Stimulated activated CD4-positive, alpha-beta T cell treated with anti-CD3 and anti-CD28 coated beads, Interleukin-1b, Interleukin-23, amount 100 ng/mL, for 4 hours (primary cell): ENCODE measurements around the gene TSR3.

Experiments
- DNase-seq, 2 donors: peaks; one replicate each; pipeline ENCODE4 v3.0.0-alpha.2; 2020; ENCODE audit warnings: low read depth in 2 of 2

The TSR3 gene

DNA sequence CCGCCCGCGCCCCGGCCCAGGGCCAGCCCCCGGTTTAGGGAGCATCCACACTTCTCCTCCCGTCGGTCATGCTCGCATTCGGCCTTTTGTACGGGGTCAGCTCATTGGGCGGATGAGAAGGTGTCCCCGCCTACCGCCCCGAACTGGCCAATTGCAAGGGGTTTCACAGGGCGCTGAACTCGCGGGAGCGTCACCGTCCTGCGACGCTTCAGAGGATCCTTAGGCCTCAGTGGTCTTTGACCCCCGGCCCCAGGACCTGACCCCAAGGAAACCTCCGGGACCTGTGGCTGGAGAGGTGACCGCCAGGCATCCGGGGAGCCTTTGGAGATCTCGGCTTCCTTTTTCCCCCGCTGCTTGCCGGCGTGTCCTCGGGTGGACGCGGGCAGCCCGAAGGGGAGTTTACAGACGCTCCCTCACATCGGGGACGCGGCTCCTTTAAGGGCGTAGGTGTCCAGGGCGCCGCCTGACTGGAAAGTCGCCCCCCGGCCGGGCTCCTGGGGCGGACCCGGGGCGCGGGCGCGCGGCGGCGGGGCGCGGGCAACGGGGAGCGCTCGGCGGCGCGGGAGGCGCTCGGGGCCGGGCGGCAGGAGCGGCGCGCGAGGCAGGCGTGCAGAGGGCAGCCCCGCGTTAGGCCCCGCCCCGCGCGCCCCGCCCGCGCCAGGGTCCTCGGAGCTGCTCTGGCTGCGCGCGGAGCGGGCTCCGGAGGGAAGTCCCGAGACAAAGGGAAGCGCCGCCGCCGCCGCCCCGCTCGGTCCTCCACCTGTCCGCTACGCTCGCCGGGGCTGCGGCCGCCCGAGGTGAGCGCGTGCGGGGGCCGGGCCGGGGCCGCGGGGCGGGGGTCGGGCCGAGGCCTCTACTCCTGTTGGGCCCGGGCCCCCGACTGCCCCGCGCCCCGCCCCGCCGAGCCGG lies 42.4 kb downstream of the TSR3 start, which contains the start of gene UBE2I:
Gene UBE2I, plus strand, starts transcription at position 660 of the 909 bp plus-strand sequence. CDS start 4,395 bp downstream, outside the sequence.
- DNase-seq, result peak; percentile 94 to 98

DNA sequence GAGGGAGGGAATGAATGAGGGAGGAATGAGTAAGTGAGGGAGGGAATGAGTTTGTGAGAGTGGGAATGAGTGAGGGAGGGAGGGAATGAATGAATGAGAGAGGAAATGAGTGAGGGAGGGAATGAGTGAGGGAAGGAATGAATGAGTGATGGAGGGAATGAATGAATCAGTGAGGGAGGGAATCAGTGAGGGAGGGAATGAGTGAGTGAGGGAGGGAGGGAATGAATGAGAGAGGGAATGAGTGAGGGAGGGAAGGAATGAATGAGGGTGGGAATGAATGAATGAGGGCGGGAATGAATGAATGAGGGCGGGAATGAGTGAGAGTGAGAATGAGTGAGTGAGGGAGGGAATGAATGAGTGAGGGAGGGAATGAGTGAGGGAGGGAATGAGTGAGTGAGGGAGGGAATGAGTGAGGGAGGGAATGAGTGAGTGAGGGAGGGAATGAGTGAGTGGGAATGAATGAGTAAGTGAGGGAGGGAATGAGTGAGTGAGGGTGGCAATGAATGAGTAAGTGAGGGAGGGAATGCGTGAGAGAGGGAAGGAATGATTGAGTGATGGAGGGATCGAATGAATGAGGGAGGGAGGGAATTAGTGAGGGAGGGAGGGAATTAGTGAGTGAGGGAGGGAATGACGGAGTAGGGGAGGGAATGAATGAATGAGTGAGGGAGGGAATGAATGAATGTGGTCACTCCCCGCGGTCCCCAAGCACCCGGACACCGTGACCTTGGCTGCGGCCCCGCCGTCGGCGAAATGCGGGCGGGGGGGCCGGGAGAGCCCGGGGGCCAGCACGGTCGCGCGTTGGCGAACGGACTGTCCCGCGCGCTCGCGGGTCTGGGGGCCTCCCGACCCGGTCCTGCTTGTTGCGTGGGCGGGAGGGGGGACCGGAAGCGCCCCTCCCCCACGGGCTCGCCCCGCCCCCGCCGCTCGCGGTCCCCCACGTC lies 43.4 kb downstream of the TSR3 start:
- no peak for DNase-seq

DNA sequence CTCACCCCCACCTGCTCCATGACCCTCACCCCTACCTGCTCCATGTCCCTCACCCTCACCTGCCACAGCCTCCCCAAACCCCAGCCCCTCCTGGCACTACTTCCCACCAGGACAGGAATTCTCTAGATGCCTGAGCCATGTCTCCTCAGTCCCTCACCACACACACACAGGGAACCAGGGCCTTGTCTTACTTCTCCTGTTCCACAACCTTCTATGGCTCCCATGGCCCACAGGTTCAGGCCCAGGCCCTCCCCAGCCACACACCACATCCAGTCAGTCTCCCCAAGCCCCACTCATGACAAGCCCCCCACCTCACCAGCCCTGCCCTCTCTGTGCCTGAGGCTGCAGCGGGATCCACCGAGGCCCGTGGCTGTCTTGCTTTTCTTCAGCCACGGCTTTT lies 45.3 kb downstream of the TSR3 start:
- DNase-seq, result no peak

- no peak for DNase-seq
Observed at GRCh38 chr16:1305823-1306222, 45.9 kb downstream of the TSR3 start.

DNA sequence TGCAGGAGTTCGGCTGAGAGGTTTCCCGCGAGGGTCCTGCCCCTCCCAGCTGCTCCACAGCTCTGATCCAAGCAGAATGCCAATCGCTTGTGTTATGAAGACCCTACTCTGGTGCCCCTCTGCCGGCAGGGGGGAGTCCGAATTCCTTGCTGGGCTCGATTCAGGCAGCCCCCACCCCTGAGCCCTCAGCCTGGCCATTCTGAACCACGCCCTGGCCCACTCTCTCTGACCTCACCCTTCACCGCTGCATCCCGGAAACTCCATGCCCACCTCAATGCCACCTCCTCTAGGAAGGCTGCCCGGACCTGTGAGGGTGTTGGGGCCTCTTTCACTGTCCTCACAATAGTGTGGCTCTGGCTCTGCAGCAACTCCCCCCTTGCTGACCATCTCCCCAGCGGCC lies 50.1 kb downstream of the TSR3 start:
- no peak for DNase-seq

- peak; percentile 50 to 67 for DNase-seq
Observed at GRCh38 chr16:1300664-1301476, 50.8 kb downstream of the TSR3 start.

GRCh38 chr16:1299868-1300203 lies 51.8 kb downstream of the TSR3 start:
- no peak for DNase-seq
